K562 (cell line): ENCODE results near the gene CDC27. TPM values are rescaled to one million over a fixed set of nuclear protein-coding genes. Genes with fewer than 3 reads are reported as not detected.

Experiments
- ARID1B ChIP-seq: fragments of 450-650 bp; IDR thresholded peaks from 2 replicates; pipeline ENCODE4 v1.6.1; 2016; ENCODE audit warnings: antibody characterized with exemption, mild to moderate bottlenecking, inconsistent platforms
- CBFA2T2 ChIP-seq: fragments of 450-650 bp; conservative IDR thresholded peaks from 2 replicates; pipeline ENCODE4 v1.6.1; 2017; ENCODE audit warnings: mild to moderate bottlenecking
- CBFB ChIP-seq: sonication (generic); formaldehyde crosslinking; IDR thresholded peaks from 2 replicates; pipeline ENCODE4 v1.4.0; 2020; ENCODE audit warnings: mild to moderate bottlenecking, missing genetic modification reagents
- CBX5 ChIP-seq: IDR thresholded peaks from 2 replicates; pipeline ENCODE4 v1.6.1; 2014; ENCODE audit warnings: low read depth, borderline replicate concordance
- CHAMP1 ChIP-seq: fragments of 450-650 bp; IDR thresholded peaks from 2 replicates; pipeline ENCODE4 v1.6.1; 2016; ENCODE audit warnings: mild to moderate bottlenecking
- E2F3 ChIP-seq: fragments of 250-450 bp; sonication (Bioruptor Pico); IDR thresholded peaks from 2 replicates; pipeline ENCODE4 v1.4.0; 2020; ENCODE audit warnings: mild to moderate bottlenecking
- ELK1 ChIP-seq: sonication (generic); formaldehyde crosslinking; IDR thresholded peaks from 2 replicates; pipeline ENCODE4 v1.8.1; 2022; ENCODE audit warnings: missing genetic modification reagents
- EZH2 ChIP-seq: IDR thresholded peaks from 2 replicates; pipeline ENCODE4 v1.6.1; 2012; ENCODE audit warnings: low read depth, mild to moderate bottlenecking, inconsistent platforms, low read length, borderline replicate concordance
- GMEB1 ChIP-seq: fragments of 250-450 bp; sonication (Bioruptor Pico); IDR thresholded peaks from 2 replicates; pipeline ENCODE4 v1.4.0; 2020; ENCODE audit warnings: mild to moderate bottlenecking
- HSF4 ChIP-seq: fragments of 250-450 bp; sonication (Bioruptor Pico); IDR thresholded peaks from 2 replicates; pipeline ENCODE4 v2.1.2; 2022; ENCODE audit warnings: mild to moderate bottlenecking, moderate library complexity, borderline replicate concordance
- IRF1 ChIP-seq: sonication (generic); formaldehyde crosslinking; IDR thresholded peaks from 2 replicates; pipeline ENCODE4 v1.8.0; 2022; ENCODE audit warnings: missing genetic modification reagents, mild to moderate bottlenecking, borderline replicate concordance
- KLF13 ChIP-seq: fragments of 450-650 bp; IDR thresholded peaks from 2 replicates; pipeline ENCODE4 v1.6.1; 2016; ENCODE audit warnings: missing genetic modification characterization, low read depth, mild to moderate bottlenecking, missing compliant biosample characterization, moderate library complexity, borderline replicate concordance
- MYNN ChIP-seq, 2 experiments: sonication (generic); formaldehyde crosslinking in 1 of 2; IDR thresholded peaks; 2 replicates each; pipeline versions ENCODE4 v1.5.0 to v1.6.1; 2016 to 2020; ENCODE audit warnings: antibody characterized with exemption in 1 of 2, missing genetic modification reagents in 1 of 2
- NFIC ChIP-seq: fragments of 450-650 bp; IDR thresholded peaks from 2 replicates; pipeline ENCODE4 v1.6.1; 2017; ENCODE audit warnings: mild to moderate bottlenecking, inconsistent platforms
- NR3C1 ChIP-seq: sonication (generic); formaldehyde crosslinking; IDR thresholded peaks from 2 replicates; pipeline ENCODE4 v1.8.1; 2022; ENCODE audit warnings: missing genetic modification reagents
- PHB ChIP-seq: fragments of 250-450 bp; sonication (Bioruptor Pico); IDR thresholded peaks from 2 replicates; pipeline ENCODE4 v1.5.0; 2021
- PML ChIP-seq: IDR thresholded peaks from 2 replicates; pipeline ENCODE4 v1.6.1; 2012; ENCODE audit warnings: low read length, inconsistent platforms
- POLR3G ChIP-seq: IDR thresholded peaks from 2 replicates; pipeline ENCODE4 v1.6.1; 2011; ENCODE audit not compliant: insufficient read length, insufficient replicate concordance; ENCODE audit errors: extremely low read depth
- SAFB ChIP-seq: fragments of 200-400 bp; formaldehyde crosslinking; IDR thresholded peaks from 2 replicates; pipeline ENCODE4 v1.6.1; 2017; ENCODE audit warnings: low read depth, low read length, borderline replicate concordance
- SMARCE1 ChIP-seq: fragments of 450-650 bp; IDR thresholded peaks from 2 replicates; pipeline ENCODE4 v1.7.1; 2016; ENCODE audit warnings: mild to moderate bottlenecking
- SP2 ChIP-seq: IDR thresholded peaks from 2 replicates; pipeline ENCODE4 v1.6.1; 2011; ENCODE audit warnings: mild to moderate bottlenecking, low read depth, low read length, moderate library complexity; ENCODE audit not compliant: poor library complexity, severe bottlenecking; ENCODE audit errors: extremely low read depth
- TCF7L2 ChIP-seq: fragments of 150-350 bp; IDR thresholded peaks from 2 replicates; pipeline ENCODE4 v1.6.1; 2016; ENCODE audit warnings: low read depth, mild to moderate bottlenecking, low read length, moderate library complexity
- U2AF1 ChIP-seq: fragments of 200-400 bp; formaldehyde crosslinking; optimal IDR thresholded peaks from 2 replicates; pipeline ENCODE3; 2017; ENCODE audit warnings: mild to moderate bottlenecking, low read depth, low read length, moderate library complexity
- ZNF75A ChIP-seq: fragments of 450-650 bp; formaldehyde crosslinking; IDR thresholded peaks from 2 replicates; pipeline ENCODE4 v1.4.0; 2020; ENCODE audit warnings: mild to moderate bottlenecking
- ZNF766 ChIP-seq: fragments of 200-800 bp; sonication (Bioruptor generic); conservative IDR thresholded peaks from 2 replicates; pipeline ENCODE4 v1.6.1; 2016; ENCODE audit warnings: missing genetic modification characterization, missing compliant biosample characterization
- polyA plus RNA-seq, 8 experiments: library from polyadenylated mRNA; depleted of rRNA in 4 of 8; stranded (reverse) in 5 of 8; unstranded in 3 of 8; fragments of >200 nt; fragmentation: Nextera tagmentation in 2 of 8; fragmentation: Illumina TruSeq in 1 of 8; extraction: Ambion mirVana in 2 of 8; extraction: Trizol in 1 of 8; gene quantifications; 2 replicates each; pipeline versions ENCODE4 v1.2.1 to v1.2.3, GENCODE V29; 2011 to 2014; ENCODE audit warnings: inconsistent platforms in 1 of 8, missing spikeins in 1 of 8
- total RNA-seq, 7 experiments: library from RNA; depleted of rRNA in 6 of 7; stranded (reverse); fragments of >200 nt in 6 of 7; fragmentation: Illumina TruSeq in 2 of 7; extraction: Trizol in 2 of 7; gene quantifications; 2 replicates each; pipeline versions ENCODE4 v1.2.1 to v1.2.3, GENCODE V29; 2011 to 2021; ENCODE audit warnings: low replicate concordance in 1 of 7

The CDC27 gene
- total and polyA plus RNA-seq, 9 of the 15 experiments (the other 6 are each of a cell fraction or from before 2014, with no cell fraction given): 28.6 to 155 (median 94.1) TPM

GRCh38 chr17:47189732-47190237 is 690 bp upstream of the CDC27 start (continued):
- TF ChIP-seq E2F3: no peak
- TF ChIP-seq IRF1 (CRISPR knock-in tag): no peak
- TF ChIP-seq CBFB: no peak
- no peak for TF ChIP-seq TCF7L2
- TF ChIP-seq POLR3G: no peak
- no peak for TF ChIP-seq HSF4 (CRISPR knock-in tag)
- peak; percentile 58 for TF ChIP-seq SMARCE1
- no peak for TF ChIP-seq NFIC
- no peak for TF ChIP-seq SP2
- TF ChIP-seq GMEB1 (CRISPR knock-in tag): no peak
- no peak for TF ChIP-seq MYNN (IDR thresholded peaks at IDR 0.05)
- no peak for TF ChIP-seq MYNN (CRISPR knock-in tag; IDR thresholded peaks at IDR 0.05)
- no peak for TF ChIP-seq CBFA2T2
- TF ChIP-seq PML: 0 out of 2 replicates have a peak, but pooled peaks have one; percentile 1
- TF ChIP-seq ELK1 (CRISPR knock-in tag): no peak
- TF ChIP-seq SAFB: no peak
- TF ChIP-seq KLF13: no peak
- TF ChIP-seq ZNF75A: no peak
- TF ChIP-seq EZH2: no peak
- TF ChIP-seq ZNF766 (CRISPR knock-in tag): 0 out of 2 replicates have a peak, but pooled peaks have one; percentile 31
- peak; percentile 22 for TF ChIP-seq ARID1B
- peak; percentile 32 for TF ChIP-seq U2AF1
- peak; percentile 30; the same call in 1 of the 2 replicates for TF ChIP-seq CHAMP1
- TF ChIP-seq NR3C1 (CRISPR knock-in tag): no peak
- no peak for TF ChIP-seq PHB (CRISPR knock-in tag)
- TF ChIP-seq CBX5: no peak
